Smooth muscle cell (in vitro differentiated cells): ENCODE results near the gene ATP8B2. TPM values are rescaled to one million over a fixed set of nuclear protein-coding genes. Genes with fewer than 3 reads are reported as not detected.

Source experiments
- DNase-seq: peaks from one replicate; lab custom pipeline; 2025; ENCODE audit not compliant: unreplicated experiment; lab: John Stamatoyannopoulos, UW
- H2AFZ ChIP-seq: fragments of 200-600 bp; sonication (generic); 2 replicates; pipeline ENCODE4 v1.6.0; 2016; ENCODE audit warnings: antibody characterized with exemption, low read depth, mild to moderate bottlenecking
- H3F3A ChIP-seq: fragments of 200-600 bp; sonication (generic); 2 replicates; pipeline ENCODE4 v1.6.0; 2017; ENCODE audit warnings: antibody characterized with exemption, low read depth
- H3K27ac ChIP-seq: fragments of 200-600 bp; sonication (generic); 2 replicates; pipeline ENCODE4 v1.5.1; 2016; ENCODE audit warnings: low read depth, mild to moderate bottlenecking
- H3K27me3 ChIP-seq: fragments of 200-600 bp; sonication (generic); 2 replicates; pipeline ENCODE4 v1.6.1; 2016; ENCODE audit warnings: low read depth, mild to moderate bottlenecking
- H3K36me3 ChIP-seq: fragments of 200-600 bp; sonication (generic); 2 replicates; pipeline ENCODE4 v1.5.1; 2016; ENCODE audit warnings: low read depth
- H3K4me1 ChIP-seq: fragments of 200-600 bp; sonication (generic); 2 replicates; pipeline ENCODE4 v1.5.1; 2016; ENCODE audit warnings: low read depth
- H3K4me2 ChIP-seq: fragments of 200-600 bp; sonication (generic); 2 replicates; pipeline ENCODE4 v1.6.0; 2016; ENCODE audit warnings: mild to moderate bottlenecking
- H3K4me3 ChIP-seq: fragments of 200-600 bp; sonication (generic); 2 replicates; pipeline ENCODE4 v1.5.1; 2016; ENCODE audit warnings: mild to moderate bottlenecking
- H3K79me2 ChIP-seq: fragments of 200-600 bp; sonication (generic); 2 replicates; pipeline ENCODE4 v1.6.0; 2016; ENCODE audit warnings: low read depth, mild to moderate bottlenecking
- H3K9ac ChIP-seq: fragments of 200-600 bp; sonication (generic); 2 replicates; pipeline ENCODE4 v1.6.0; 2016; ENCODE audit warnings: low read depth
- H3K9me3 ChIP-seq: fragments of 200-600 bp; sonication (generic); replicated peaks from 2 replicates; pipeline ENCODE4 v1.5.1; 2016; ENCODE audit warnings: low read depth
- H4K20me1 ChIP-seq: fragments of 200-600 bp; sonication (generic); 2 replicates; pipeline ENCODE4 v1.6.0; 2016; ENCODE audit warnings: low read depth
- CTCF ChIP-seq: fragments of 200-600 bp; sonication (generic); IDR thresholded peaks from 2 replicates; pipeline ENCODE4 v1.5.1; 2017; ENCODE audit warnings: borderline replicate concordance, mild to moderate bottlenecking, antibody characterized with exemption; ENCODE audit not compliant: insufficient read depth, poor library complexity, severe bottlenecking
- WGBS: methylation state at CpG from one replicate; pipeline ENCODE4 v1.1.7; 2016; ENCODE audit warnings: low lambda C conversion rate; 5-methylcytosine and 5-hydroxymethylcytosine counted together
- polyA plus RNA-seq: library from polyadenylated mRNA; unstranded; fragments of >200 nt; fragmentation: Nextera tagmentation; extraction: Ambion mirVana; gene quantifications from 2 replicates; pipeline ENCODE4 v1.2.1, GENCODE V29; 2016
- total RNA-seq: library from RNA; depleted of rRNA; stranded (reverse); fragments of >200 nt; gene quantifications from 2 replicates; pipeline ENCODE4 v1.2.3, GENCODE V29; 2014

Gene ATP8B2
- total and polyA plus RNA-seq, 2 experiments from 2014 or later: 20.7 to 57.6 TPM

GRCh38 chr1:154347961-154348360 lies 22.6 kb downstream of the ATP8B2 start:
- H3K27me3 ChIP-seq: no peaks in the 10 kb centered on the region
- no peaks in the 10 kb centered on the region for H3K9me3 ChIP-seq
- no peaks in the 10 kb centered on the region for H3K79me2 ChIP-seq
- WGBS: 90% methylated on average over 3 of the region's 3 CpGs
- H3K4me1 ChIP-seq: peaks cover 7% of the 10 kb centered on the region
- no peak for DNase-seq
- no peak overlapping the region for H3K9ac ChIP-seq
- no peak overlapping the region for H3K4me2 ChIP-seq
- H3F3A ChIP-seq: peaks cover 21% of the 10 kb centered on the region
- no peaks in the 10 kb centered on the region for H4K20me1 ChIP-seq
- no peak overlapping the region for H2AFZ ChIP-seq
- TF ChIP-seq CTCF: no peak
- no peak overlapping the region for H3K4me3 ChIP-seq
- no peaks in the 10 kb centered on the region for H3K36me3 ChIP-seq
- H3K27ac ChIP-seq: no peak overlapping the region

DNA sequence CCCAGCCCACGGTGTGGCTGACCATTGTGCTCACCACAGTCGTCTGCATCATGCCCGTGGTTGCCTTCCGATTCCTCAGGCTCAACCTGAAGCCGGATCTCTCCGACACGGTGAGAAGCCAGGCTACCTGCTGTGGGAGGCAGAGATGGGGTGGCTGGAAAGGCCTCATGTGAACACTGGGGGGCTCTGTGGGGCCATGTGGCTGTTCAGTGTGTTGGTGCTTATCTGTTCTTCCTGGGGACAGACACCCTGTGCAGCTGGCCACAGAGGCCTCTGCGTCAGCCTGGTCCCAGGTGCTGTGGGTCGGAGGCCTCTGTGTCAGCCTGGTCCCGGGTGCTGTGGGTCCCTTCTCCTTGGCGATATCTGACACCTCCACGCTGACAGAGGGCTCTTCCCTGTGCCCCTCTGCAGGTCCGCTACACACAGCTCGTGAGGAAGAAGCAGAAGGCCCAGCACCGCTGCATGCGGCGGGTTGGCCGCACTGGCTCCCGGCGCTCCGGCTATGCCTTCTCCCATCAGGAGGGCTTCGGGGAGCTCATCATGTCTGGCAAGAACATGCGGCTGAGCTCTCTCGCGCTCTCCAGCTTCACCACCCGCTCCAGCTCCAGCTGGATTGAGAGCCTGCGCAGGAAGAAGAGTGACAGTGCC lies 23.2 kb downstream of the ATP8B2 start:
- WGBS: 95% methylated on average over 27 of the region's 27 CpGs
- Histone ChIP-seq H3K4me1 (peaks cover 12% of the 10 kb centered on the region), H3K79me2 (no peaks in the 10 kb centered on the region), H3K9ac (no peak overlapping the region), H3K27ac (no peak overlapping the region), H3F3A (peaks cover 21% of the 10 kb centered on the region), H3K4me2 (no peak overlapping the region), H3K36me3 (no peaks in the 10 kb centered on the region), H2AFZ (no peak overlapping the region), H4K20me1 (no peaks in the 10 kb centered on the region), H3K4me3 (no peak overlapping the region), H3K27me3 (no peaks in the 10 kb centered on the region), H3K9me3 (no peaks in the 10 kb centered on the region)
- no peak for TF ChIP-seq CTCF
- DNase-seq: no peak

DNA sequence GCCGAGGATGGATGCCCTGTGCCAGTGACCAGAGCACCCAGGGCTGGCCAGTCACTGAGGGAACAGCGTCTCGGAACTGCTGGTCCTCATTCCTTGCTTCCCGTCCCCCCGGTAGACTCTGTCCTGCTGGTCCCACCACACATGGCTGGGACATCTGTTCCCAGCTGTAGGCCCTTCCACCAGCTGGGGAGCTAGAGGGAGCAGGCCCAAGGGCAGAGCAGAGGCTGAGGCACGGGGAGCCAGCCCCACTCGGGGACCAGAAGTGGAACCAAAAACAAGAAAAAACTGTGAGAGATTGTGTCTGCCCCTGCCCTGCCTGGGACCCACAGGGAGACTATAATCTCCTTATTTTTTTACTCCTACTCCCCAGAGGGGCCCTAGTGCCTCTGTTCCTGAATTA lies 23.8 kb downstream of the ATP8B2 start:
- 95% methylated on average over 7 of the region's 7 CpGs for WGBS

More for the DNA sequence above, 23.8 kb downstream of the ATP8B2 start:
- Histone ChIP-seq H3K4me2 (no peak overlapping the region), H3K27me3 (no peaks in the 10 kb centered on the region), H3K9ac (no peak overlapping the region), H4K20me1 (no peaks in the 10 kb centered on the region), H3K27ac (no peak overlapping the region), H3F3A (peaks cover 21% of the 10 kb centered on the region), H3K79me2 (no peaks in the 10 kb centered on the region), H3K4me1 (peaks cover 12% of the 10 kb centered on the region), H3K9me3 (no peaks in the 10 kb centered on the region), H3K4me3 (no peak overlapping the region), H2AFZ (no peak overlapping the region), H3K36me3 (no peaks in the 10 kb centered on the region)
- TF ChIP-seq CTCF: no peak
- DNase-seq: no peak
